Body of pancreas (tissue), 4 donors: ENCODE measurements around the gene BCAM.

Source experiments
- POLR2A ChIP-seq, 3 donors: fragments of 450-650 bp; IDR thresholded peaks; one replicate each; pipeline ENCODE4 v1.6.1; 2016; ENCODE audit warnings: antibody characterized with exemption in 3 of 3, mild to moderate bottlenecking in 2 of 3
- TF ChIP-seq, protein P1 (sequence below), 7 experiments: fragments of 450-650 bp in 4 of 7; fragments of 200-600 bp in 3 of 7; sonication (generic) in 3 of 7; IDR thresholded peaks; one replicate each; pipeline ENCODE4 v1.5.1; 2016 to 2019; ENCODE audit warnings: antibody characterized with exemption in 7 of 7

DNA sequence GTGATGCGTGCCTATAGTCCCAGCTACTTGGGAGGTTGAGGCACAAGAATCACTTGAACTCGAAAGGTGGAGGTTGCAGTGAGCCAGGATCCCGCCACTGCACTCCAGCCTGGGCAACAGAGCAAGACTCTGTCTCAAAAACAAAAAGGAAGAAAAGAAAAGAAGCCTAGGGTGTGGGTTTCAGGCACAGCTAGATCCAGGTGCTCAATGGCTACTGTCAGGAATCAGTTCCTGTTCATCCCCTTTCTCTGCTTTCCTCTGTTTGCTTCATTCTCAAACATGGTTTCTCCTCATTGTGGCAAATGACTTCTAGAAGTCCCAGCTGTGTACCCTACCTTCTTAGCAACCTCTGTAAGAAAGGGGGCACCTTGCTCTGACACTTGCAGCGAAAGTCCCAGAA is 25.4 kb upstream of the BCAM start:
- TF ChIP-seq, protein P1, sequence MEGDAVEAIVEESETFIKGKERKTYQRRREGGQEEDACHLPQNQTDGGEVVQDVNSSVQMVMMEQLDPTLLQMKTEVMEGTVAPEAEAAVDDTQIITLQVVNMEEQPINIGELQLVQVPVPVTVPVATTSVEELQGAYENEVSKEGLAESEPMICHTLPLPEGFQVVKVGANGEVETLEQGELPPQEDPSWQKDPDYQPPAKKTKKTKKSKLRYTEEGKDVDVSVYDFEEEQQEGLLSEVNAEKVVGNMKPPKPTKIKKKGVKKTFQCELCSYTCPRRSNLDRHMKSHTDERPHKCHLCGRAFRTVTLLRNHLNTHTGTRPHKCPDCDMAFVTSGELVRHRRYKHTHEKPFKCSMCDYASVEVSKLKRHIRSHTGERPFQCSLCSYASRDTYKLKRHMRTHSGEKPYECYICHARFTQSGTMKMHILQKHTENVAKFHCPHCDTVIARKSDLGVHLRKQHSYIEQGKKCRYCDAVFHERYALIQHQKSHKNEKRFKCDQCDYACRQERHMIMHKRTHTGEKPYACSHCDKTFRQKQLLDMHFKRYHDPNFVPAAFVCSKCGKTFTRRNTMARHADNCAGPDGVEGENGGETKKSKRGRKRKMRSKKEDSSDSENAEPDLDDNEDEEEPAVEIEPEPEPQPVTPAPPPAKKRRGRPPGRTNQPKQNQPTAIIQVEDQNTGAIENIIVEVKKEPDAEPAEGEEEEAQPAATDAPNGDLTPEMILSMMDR (IDR thresholded peaks at IDR 0.05) = no peak
- TF ChIP-seq POLR2A (IDR thresholded peaks at IDR 0.05) = no peak
